ENCODE results near the gene BLOC1S5. TPM values are rescaled to one million over a fixed set of nuclear protein-coding genes. Genes with fewer than 3 reads are reported as not detected.
A peak's percentile ranks its signal among the peaks of the same experiment; 100 is the strongest.
"Not testable (repeated sequence)": the region's sequence is repeated elsewhere in the genome, so short reads cannot be mapped to it uniquely, and the experiment has no call there.

Gene BLOC1S5
- total and polyA plus RNA-seq, 11 donors, result 4.3 to 15.2 (median 8.8) TPM

DNA sequence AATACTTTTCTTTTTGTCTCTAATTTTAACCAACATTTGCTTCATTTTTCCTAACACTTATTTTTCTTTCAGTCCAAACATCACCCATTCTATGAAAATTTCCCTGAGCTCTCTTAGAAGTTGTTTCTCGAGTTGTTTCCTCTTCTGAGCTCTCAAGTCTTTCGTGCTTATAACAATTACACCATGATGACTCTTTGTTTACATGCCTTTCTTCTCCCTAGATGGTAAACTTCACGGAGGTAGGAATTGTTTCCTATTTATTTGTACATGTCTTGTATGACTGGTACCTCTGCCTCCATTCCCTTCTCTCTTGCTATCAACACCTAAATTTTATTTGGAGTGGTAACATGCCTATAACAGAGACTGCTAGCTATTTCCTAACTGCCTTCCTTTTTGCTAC is 6.4 kb downstream of the BLOC1S5 start:
- Histone ChIP-seq H3K36me3 (peaks cover 0 to 73% (median 40%) of the 10 kb centered on the region in 9 donors), H3K27ac (no peak overlapping the region), H3K4me1 (peaks cover 0 to 11% (median 3%) of the 10 kb centered on the region in 12 donors), H3K27me3 (no peaks in the 10 kb centered on the region), H3K4me3 (no peak overlapping the region), H3K9me3 (no peaks in the 10 kb centered on the region)
- DNase-seq (no peak), ATAC-seq (no peak)
- 89 to 92% (median 89%) methylated on average over 3 of the region's 3 CpGs for WGBS, 4 donors
- intact Hi-C loops (cut with DNase I), result loop anchor here in 9 of 10 donors (1.0 to 10.0 kb wide), 9 partner anchors 40 to 337 kb away; partner anchors contain the start of gene TXNDC5 (in 1 of the 9)
- TF ChIP-seq POLR2A (IDR thresholded peaks at IDR 0.05), result no peak
- TF ChIP-seq, protein P1, sequence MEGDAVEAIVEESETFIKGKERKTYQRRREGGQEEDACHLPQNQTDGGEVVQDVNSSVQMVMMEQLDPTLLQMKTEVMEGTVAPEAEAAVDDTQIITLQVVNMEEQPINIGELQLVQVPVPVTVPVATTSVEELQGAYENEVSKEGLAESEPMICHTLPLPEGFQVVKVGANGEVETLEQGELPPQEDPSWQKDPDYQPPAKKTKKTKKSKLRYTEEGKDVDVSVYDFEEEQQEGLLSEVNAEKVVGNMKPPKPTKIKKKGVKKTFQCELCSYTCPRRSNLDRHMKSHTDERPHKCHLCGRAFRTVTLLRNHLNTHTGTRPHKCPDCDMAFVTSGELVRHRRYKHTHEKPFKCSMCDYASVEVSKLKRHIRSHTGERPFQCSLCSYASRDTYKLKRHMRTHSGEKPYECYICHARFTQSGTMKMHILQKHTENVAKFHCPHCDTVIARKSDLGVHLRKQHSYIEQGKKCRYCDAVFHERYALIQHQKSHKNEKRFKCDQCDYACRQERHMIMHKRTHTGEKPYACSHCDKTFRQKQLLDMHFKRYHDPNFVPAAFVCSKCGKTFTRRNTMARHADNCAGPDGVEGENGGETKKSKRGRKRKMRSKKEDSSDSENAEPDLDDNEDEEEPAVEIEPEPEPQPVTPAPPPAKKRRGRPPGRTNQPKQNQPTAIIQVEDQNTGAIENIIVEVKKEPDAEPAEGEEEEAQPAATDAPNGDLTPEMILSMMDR (IDR thresholded peaks at IDR 0.05), result no peak

DNA sequence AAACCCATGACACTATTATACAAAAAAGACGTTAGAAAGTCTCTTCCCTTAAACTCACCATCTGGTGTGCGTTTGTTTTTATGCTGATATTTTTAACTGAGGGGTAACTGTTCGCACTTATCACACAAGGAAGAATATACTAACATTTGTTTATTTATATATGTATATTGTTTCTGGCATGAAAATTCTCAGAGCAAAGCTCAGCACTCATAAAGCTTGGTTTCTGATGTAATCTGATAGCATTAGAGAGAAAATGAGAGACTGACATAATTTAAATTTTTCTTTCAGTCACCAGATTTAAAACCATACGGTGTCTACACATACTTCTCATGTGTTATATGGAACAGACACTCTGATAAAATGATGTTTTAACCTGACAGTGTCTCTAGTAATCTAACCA is 6.9 kb downstream of the BLOC1S5 start:
- peaks cover 0 to 69% (median 40%) of the 10 kb centered on the region in 9 donors for H3K36me3 ChIP-seq
- H3K27ac ChIP-seq, result no peak overlapping the region
- intact Hi-C loops (cut with DNase I), result loop anchor here in 6 of 10 donors (2.0 to 10.0 kb wide), 7 partner anchors 40 to 336 kb away; partner anchors contain the start of gene TXNDC5 (in 1 of the 6)
- peaks cover 0 to 11% (median 3%) of the 10 kb centered on the region in 12 donors for H3K4me1 ChIP-seq
- no peaks in the 10 kb centered on the region for H3K9me3 ChIP-seq
- ATAC-seq, result no peak
- TF ChIP-seq, protein P1 (IDR thresholded peaks at IDR 0.05), result no peak
- TF ChIP-seq POLR2A (IDR thresholded peaks at IDR 0.05), result no peak
- 87 to 94% (median 91%) methylated on average over 4 of the region's 4 CpGs for WGBS, 4 donors
- H3K27me3 ChIP-seq, result no peaks in the 10 kb centered on the region
- DNase-seq, result no peak
- no peak overlapping the region for H3K4me3 ChIP-seq

DNA sequence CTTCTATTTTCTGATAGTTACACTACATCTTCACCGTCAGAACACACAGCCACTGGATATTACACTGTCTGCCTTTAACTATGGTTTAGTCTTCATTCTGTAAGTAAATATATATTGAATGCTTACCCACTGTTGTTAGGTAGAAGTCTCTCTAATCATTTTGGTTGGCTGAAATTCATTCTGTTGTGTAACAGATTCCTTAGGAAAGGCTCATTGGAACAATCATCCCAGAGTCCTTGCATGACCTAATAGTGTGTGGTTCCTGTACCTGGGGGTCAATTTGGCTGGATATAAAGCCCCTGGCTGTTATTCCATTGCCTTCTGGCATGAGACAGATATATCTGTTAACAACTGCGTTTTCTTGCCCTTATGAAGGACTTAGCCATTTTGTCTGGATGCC is 9.9 kb downstream of the BLOC1S5 start:
- 90 to 94% (median 93%) methylated on average over 2 of the region's 2 CpGs for whole genome bisulfite sequencing, 4 donors
- no peaks in the 10 kb centered on the region for H3K9me3 ChIP-seq
- intact Hi-C loops (cut with DNase I), result loop anchor here in 1 of 10 donors (10.0 kb wide), 1 partner anchor 49 kb away; no protein-coding TSS in a partner anchor

DNA sequence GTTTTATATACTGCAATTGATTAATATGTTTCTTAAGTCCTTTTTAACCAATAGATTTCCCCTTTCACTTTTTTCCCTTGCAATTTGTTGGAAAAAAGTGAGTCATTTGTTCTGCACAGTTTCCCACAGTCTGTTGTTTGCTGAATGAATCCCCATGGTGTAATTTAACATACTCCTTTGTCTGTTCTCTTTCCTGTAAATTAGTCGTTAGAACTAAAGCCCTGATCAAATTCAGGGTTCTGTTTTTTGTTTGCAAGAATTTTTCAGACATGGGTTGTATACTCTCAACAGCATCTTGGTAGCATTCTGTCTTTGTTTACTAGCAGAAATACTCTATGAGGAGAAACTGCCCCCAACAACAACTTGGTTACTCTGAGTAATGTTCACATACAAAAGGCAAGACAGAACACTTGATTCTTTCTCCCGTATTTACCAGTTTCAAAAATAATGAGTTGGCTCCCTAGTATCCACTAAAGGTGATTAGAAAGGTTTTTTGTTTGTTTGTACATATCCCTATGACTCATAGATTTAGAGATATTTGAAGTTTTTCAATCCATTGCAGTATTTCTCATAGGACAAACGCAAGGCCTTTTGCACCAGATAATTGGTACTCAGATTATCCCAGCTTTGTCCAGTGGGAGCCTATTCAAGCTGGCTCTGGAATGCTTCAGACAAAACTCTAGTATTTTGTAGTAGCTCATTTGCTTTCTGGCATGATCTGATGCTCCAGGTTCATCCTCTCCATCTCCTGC is 16.5 kb downstream of the BLOC1S5 start:
- ATAC-seq, result peak in 2 of 4 donors; percentile 24 to 87
- no peak for TF ChIP-seq POLR2A (IDR thresholded peaks at IDR 0.05)
- TF ChIP-seq, protein P1 (IDR thresholded peaks at IDR 0.05), result no peak
- DNase-seq, result no peak
- Histone ChIP-seq H3K4me3 (no peak overlapping the region), H3K36me3 (peaks cover 0 to 12% (median 0%) of the 10 kb centered on the region in 9 donors), H3K4me1 (peaks cover 0 to 9% (median 1%) of the 10 kb centered on the region in 12 donors), H3K27me3 (no peaks in the 10 kb centered on the region), H3K9me3 (no peaks in the 10 kb centered on the region), H3K27ac (peak overlapping the region in 7 of 12 donors; percentile 21 to 52 (median 41))
- intact Hi-C loops (cut with DNase I), result no loop called here
- 67 to 72% (median 70%) methylated on average over 3 of the region's 3 CpGs for WGBS, 4 donors

More for the DNA sequence above, 9.9 kb downstream of the BLOC1S5 start:
- DNase-seq (no peak), ATAC-seq (no peak)
- TF ChIP-seq, protein P1 (IDR thresholded peaks at IDR 0.05), result no peak
- TF ChIP-seq POLR2A (IDR thresholded peaks at IDR 0.05), result no peak
- peaks cover 0 to 40% (median 20%) of the 10 kb centered on the region in 9 donors for H3K36me3 ChIP-seq
- H3K4me1 ChIP-seq, result peaks cover 0 to 9% (median 3%) of the 10 kb centered on the region in 12 donors
- no peak overlapping the region for H3K27ac ChIP-seq
- no peaks in the 10 kb centered on the region for H3K27me3 ChIP-seq
- H3K4me3 ChIP-seq, result no peak overlapping the region

DNA sequence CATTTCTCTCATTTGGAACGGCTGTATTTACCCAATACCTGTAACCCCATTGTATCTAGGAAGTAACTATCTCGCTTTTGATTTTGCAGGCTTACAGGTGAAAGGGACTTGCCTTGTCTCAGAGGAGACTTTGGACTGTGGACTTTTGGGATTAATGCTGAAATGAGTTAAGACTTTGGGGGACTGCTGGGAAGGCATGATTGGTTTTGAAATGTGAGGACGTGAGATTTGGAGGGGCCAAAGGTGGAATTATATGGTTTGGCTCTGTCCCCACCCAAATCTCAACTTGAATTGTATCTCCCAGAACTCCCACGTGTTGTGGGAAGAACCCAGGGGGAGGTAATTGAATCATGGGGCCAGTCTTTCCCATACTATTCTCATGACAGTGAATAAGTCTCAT is 18.4 kb downstream of the BLOC1S5 start:
- H3K27me3 ChIP-seq; H3K9me3 ChIP-seq; DNase-seq; H3K4me3 ChIP-seq; H3K27ac ChIP-seq; ATAC-seq; H3K4me1 ChIP-seq; intact Hi-C loops (cut with DNase I): not testable (repeated sequence)
- H3K36me3 ChIP-seq, result peaks cover 0 to 15% (median 1%) of the 10 kb centered on the region in 9 donors
- WGBS, 4 donors, result 92 to 99% (median 95%) methylated on average over 4 of the region's 4 CpGs

Measured in heart left ventricle (tissue), 16 donors.